HepG2 (cell line): ENCODE data around the gene LRRC15. TPM values are rescaled to one million over a fixed set of nuclear protein-coding genes. Genes with fewer than 3 reads are reported as not detected.

Experiments
- DPF2 ChIP-seq: sonication (generic); formaldehyde crosslinking; IDR thresholded peaks from 2 replicates; pipeline ENCODE4 v1.4.0; 2020; ENCODE audit warnings: mild to moderate bottlenecking, low read depth, missing genetic modification reagents, borderline replicate concordance
- GATAD2A ChIP-seq: IDR thresholded peaks from 2 replicates; pipeline ENCODE4 v1.6.1; 2016
- HMG20A ChIP-seq: IDR thresholded peaks from 2 replicates; pipeline ENCODE4 v1.6.1; 2016; ENCODE audit warnings: borderline replicate concordance
- NONO ChIP-seq, 2 experiments: fragments of 450-650 bp in 1 of 2; sonication (generic) in 1 of 2; formaldehyde crosslinking in 1 of 2; IDR thresholded peaks in 1 of 2; conservative IDR thresholded peaks in 1 of 2; 2 replicates each; pipeline versions ENCODE4 v1.6.1 to v1.8.0; 2017 to 2022; ENCODE audit warnings: mild to moderate bottlenecking in 1 of 2, missing genetic modification reagents in 1 of 2, moderate library complexity in 1 of 2
- NR2C2 ChIP-seq: sonication (generic); formaldehyde crosslinking; IDR thresholded peaks from 2 replicates; pipeline ENCODE4 v1.4.0; 2020; ENCODE audit warnings: missing genetic modification reagents, mild to moderate bottlenecking, moderate library complexity, borderline replicate concordance
- PHF5A ChIP-seq: IDR thresholded peaks from one replicate; pipeline ENCODE4 v1.6.1; 2018; ENCODE audit warnings: low read depth, missing genetic modification reagents; ENCODE audit not compliant: unreplicated experiment
- TOE1 ChIP-seq: sonication (generic); formaldehyde crosslinking; IDR thresholded peaks from 2 replicates; pipeline ENCODE4 v1.4.0; 2020; ENCODE audit warnings: mild to moderate bottlenecking, missing genetic modification reagents
- ZFP36L1 ChIP-seq: sonication (generic); formaldehyde crosslinking; IDR thresholded peaks from 2 replicates; pipeline ENCODE4 v1.8.0; 2022; ENCODE audit warnings: mild to moderate bottlenecking, missing genetic modification reagents, moderate library complexity
- polyA plus RNA-seq, 8 experiments: library from polyadenylated mRNA; depleted of rRNA in 3 of 8; stranded (reverse) in 7 of 8; unstranded in 1 of 8; fragments of >200 nt; fragmentation: Illumina TruSeq in 4 of 8; extraction: Trizol in 4 of 8; gene quantifications; 2 replicates each; pipeline versions ENCODE4 v1.2.1 to v1.2.3, GENCODE V29; 2011 to 2016; ENCODE audit warnings: low read depth in 4 of 8, missing spikeins in 1 of 8, mixed read lengths in 1 of 8; ENCODE audit not compliant: insufficient read depth in 1 of 8
- total RNA-seq, 5 experiments: library from RNA; depleted of rRNA; stranded (reverse); fragments of >200 nt; fragmentation: Illumina TruSeq; extraction: Trizol; gene quantifications; 2 replicates each; pipeline ENCODE4 v1.2.3, GENCODE V29; 2016; ENCODE audit warnings: low read depth in 1 of 5
- TF ChIP-seq, protein P1 (sequence below): sonication (generic); formaldehyde crosslinking; IDR thresholded peaks from 2 replicates; pipeline ENCODE4 v1.5.1; 2020; ENCODE audit warnings: mild to moderate bottlenecking, missing genetic modification reagents, borderline replicate concordance
- TF ChIP-seq, protein P2 (sequence below): sonication (generic); formaldehyde crosslinking; IDR thresholded peaks from 2 replicates; pipeline ENCODE4 v1.9.0; 2022; ENCODE audit warnings: missing genetic modification reagents, mild to moderate bottlenecking, borderline replicate concordance
- TF ChIP-seq, protein P3 (sequence below): sonication (generic); formaldehyde crosslinking; IDR thresholded peaks from 2 replicates; pipeline ENCODE4 v1.4.0; 2020; ENCODE audit warnings: missing genetic modification reagents
- TF ChIP-seq, protein P4 (sequence below): sonication (generic); formaldehyde crosslinking; IDR thresholded peaks from 2 replicates; pipeline ENCODE4 v1.4.0; 2020; ENCODE audit warnings: missing genetic modification reagents
- TF ChIP-seq, protein P5 (sequence below): IDR thresholded peaks from 2 replicates; pipeline ENCODE4 v1.6.1; 2012; ENCODE audit warnings: low read depth, low read length, improper control_type of control experiment
- TF ChIP-seq, protein P6 (sequence below): sonication (generic); formaldehyde crosslinking; conservative IDR thresholded peaks from 2 replicates; pipeline ENCODE4 v1.4.0; 2020; ENCODE audit warnings: missing genetic modification reagents

The LRRC15 gene
- total and polyA plus RNA-seq, 2 of the 13 experiments (the other 11 are each of a cell fraction or from before 2014, with no cell fraction given): not detected

DNA sequence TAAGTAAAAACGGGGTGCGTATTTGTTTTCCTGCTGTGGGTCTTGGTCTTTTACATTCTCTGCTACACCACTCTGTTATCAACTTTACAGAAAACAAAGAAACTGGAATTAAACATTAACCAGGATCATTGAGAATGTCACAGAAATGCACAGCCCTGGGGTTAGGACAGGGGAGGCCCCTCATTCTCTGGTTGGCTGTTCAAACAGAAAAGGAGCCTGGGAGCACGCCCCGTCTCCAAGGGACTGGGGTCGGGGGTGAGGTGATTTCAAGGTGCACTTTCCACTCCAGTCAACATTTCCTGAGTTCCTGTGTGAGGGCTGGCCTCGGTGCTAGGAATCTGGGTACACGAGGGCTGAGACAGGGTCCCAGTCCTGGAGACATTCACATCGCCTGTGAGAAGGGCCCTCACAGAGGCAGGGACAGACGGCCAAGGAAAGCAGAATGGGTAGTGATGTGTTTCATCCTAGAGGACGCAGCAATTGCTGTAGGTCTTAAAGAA lies 48.7 kb downstream of the LRRC15 start (continued):
- TF ChIP-seq, protein P1, sequence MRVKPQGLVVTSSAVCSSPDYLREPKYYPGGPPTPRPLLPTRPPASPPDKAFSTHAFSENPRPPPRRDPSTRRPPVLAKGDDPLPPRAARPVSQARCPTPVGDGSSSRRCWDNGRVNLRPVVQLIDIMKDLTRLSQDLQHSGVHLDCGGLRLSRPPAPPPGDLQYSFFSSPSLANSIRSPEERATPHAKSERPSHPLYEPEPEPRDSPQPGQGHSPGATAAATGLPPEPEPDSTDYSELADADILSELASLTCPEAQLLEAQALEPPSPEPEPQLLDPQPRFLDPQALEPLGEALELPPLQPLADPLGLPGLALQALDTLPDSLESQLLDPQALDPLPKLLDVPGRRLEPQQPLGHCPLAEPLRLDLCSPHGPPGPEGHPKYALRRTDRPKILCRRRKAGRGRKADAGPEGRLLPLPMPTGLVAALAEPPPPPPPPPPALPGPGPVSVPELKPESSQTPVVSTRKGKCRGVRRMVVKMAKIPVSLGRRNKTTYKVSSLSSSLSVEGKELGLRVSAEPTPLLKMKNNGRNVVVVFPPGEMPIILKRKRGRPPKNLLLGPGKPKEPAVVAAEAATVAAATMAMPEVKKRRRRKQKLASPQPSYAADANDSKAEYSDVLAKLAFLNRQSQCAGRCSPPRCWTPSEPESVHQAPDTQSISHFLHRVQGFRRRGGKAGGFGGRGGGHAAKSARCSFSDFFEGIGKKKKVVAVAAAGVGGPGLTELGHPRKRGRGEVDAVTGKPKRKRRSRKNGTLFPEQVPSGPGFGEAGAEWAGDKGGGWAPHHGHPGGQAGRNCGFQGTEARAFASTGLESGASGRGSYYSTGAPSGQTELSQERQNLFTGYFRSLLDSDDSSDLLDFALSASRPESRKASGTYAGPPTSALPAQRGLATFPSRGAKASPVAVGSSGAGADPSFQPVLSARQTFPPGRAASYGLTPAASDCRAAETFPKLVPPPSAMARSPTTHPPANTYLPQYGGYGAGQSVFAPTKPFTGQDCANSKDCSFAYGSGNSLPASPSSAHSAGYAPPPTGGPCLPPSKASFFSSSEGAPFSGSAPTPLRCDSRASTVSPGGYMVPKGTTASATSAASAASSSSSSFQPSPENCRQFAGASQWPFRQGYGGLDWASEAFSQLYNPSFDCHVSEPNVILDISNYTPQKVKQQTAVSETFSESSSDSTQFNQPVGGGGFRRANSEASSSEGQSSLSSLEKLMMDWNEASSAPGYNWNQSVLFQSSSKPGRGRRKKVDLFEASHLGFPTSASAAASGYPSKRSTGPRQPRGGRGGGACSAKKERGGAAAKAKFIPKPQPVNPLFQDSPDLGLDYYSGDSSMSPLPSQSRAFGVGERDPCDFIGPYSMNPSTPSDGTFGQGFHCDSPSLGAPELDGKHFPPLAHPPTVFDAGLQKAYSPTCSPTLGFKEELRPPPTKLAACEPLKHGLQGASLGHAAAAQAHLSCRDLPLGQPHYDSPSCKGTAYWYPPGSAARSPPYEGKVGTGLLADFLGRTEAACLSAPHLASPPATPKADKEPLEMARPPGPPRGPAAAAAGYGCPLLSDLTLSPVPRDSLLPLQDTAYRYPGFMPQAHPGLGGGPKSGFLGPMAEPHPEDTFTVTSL (CRISPR knock-in tag): peak; percentile 82; the same call in 1 of the 2 replicates
- no peak for TF ChIP-seq TOE1 (CRISPR knock-in tag)
- TF ChIP-seq NONO (IDR thresholded peaks at IDR 0.05): no peak
- 0 out of 2 replicates have a peak, but pooled peaks have one; percentile 40 for TF ChIP-seq NONO (CRISPR knock-in tag; conservative IDR thresholded peaks at IDR 0.05)
- TF ChIP-seq, protein P2, sequence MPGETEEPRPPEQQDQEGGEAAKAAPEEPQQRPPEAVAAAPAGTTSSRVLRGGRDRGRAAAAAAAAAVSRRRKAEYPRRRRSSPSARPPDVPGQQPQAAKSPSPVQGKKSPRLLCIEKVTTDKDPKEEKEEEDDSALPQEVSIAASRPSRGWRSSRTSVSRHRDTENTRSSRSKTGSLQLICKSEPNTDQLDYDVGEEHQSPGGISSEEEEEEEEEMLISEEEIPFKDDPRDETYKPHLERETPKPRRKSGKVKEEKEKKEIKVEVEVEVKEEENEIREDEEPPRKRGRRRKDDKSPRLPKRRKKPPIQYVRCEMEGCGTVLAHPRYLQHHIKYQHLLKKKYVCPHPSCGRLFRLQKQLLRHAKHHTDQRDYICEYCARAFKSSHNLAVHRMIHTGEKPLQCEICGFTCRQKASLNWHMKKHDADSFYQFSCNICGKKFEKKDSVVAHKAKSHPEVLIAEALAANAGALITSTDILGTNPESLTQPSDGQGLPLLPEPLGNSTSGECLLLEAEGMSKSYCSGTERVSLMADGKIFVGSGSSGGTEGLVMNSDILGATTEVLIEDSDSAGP (CRISPR knock-in tag): peak; percentile 59; the same call in 1 of the 2 replicates
- 0 out of 2 replicates have a peak, but pooled peaks have one; percentile 49 for TF ChIP-seq DPF2
- TF ChIP-seq NR2C2 (CRISPR knock-in tag): peak; percentile 45; the same call in 1 of the 2 replicates
- peak; percentile 87 for TF ChIP-seq GATAD2A
- TF ChIP-seq, protein P3, sequence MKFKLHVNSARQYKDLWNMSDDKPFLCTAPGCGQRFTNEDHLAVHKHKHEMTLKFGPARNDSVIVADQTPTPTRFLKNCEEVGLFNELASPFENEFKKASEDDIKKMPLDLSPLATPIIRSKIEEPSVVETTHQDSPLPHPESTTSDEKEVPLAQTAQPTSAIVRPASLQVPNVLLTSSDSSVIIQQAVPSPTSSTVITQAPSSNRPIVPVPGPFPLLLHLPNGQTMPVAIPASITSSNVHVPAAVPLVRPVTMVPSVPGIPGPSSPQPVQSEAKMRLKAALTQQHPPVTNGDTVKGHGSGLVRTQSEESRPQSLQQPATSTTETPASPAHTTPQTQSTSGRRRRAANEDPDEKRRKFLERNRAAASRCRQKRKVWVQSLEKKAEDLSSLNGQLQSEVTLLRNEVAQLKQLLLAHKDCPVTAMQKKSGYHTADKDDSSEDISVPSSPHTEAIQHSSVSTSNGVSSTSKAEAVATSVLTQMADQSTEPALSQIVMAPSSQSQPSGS: peak; percentile 21; the same call in 1 of the 2 replicates
- TF ChIP-seq, protein P4, sequence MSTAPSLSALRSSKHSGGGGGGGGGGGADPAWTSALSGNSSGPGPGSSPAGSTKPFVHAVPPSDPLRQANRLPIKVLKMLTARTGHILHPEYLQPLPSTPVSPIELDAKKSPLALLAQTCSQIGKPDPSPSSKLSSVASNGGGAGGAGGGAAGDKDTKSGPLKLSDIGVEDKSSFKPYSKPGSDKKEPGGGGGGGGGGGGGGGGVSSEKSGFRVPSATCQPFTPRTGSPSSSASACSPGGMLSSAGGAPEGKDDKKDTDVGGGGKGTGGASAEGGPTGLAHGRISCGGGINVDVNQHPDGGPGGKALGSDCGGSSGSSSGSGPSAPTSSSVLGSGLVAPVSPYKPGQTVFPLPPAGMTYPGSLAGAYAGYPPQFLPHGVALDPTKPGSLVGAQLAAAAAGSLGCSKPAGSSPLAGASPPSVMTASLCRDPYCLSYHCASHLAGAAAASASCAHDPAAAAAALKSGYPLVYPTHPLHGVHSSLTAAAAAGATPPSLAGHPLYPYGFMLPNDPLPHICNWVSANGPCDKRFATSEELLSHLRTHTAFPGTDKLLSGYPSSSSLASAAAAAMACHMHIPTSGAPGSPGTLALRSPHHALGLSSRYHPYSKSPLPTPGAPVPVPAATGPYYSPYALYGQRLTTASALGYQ: peak; percentile 88
- TF ChIP-seq, protein P5, sequence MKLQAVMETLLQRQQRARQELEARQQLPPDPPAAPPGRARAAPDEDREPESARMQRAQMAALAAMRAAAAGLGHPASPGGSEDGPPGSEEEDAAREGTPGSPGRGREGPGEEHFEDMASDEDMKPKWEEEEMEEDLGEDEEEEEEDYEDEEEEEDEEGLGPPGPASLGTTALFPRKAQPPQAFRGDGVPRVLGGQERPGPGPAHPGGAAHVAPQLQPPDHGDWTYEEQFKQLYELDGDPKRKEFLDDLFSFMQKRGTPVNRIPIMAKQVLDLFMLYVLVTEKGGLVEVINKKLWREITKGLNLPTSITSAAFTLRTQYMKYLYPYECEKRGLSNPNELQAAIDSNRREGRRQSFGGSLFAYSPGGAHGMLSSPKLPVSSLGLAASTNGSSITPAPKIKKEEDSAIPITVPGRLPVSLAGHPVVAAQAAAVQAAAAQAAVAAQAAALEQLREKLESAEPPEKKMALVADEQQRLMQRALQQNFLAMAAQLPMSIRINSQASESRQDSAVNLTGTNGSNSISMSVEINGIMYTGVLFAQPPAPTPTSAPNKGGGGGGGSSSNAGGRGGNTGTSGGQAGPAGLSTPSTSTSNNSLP: 0 out of 2 replicates have a peak, but pooled peaks have one; percentile 13
- TF ChIP-seq HMG20A (CRISPR knock-in tag): peak; percentile 32; the same call in 1 of the 2 replicates
- no peak for TF ChIP-seq ZFP36L1 (CRISPR knock-in tag)
- TF ChIP-seq, protein P6, sequence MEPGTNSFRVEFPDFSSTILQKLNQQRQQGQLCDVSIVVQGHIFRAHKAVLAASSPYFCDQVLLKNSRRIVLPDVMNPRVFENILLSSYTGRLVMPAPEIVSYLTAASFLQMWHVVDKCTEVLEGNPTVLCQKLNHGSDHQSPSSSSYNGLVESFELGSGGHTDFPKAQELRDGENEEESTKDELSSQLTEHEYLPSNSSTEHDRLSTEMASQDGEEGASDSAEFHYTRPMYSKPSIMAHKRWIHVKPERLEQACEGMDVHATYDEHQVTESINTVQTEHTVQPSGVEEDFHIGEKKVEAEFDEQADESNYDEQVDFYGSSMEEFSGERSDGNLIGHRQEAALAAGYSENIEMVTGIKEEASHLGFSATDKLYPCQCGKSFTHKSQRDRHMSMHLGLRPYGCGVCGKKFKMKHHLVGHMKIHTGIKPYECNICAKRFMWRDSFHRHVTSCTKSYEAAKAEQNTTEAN (CRISPR knock-in tag): no peak
- TF ChIP-seq PHF5A (CRISPR knock-in tag): peak; percentile 48
